Daoy (cell line): ENCODE measurements around the gene B4GALT6. TPM values are rescaled to one million over a fixed set of nuclear protein-coding genes. Genes with fewer than 3 reads are reported as not detected.

Experiments used
- DNase-seq: peaks from one replicate; pipeline ENCODE4 v3.0.0-alpha.2; 2015; ENCODE audit warnings: low read depth
- total RNA-seq: library from RNA; depleted of rRNA; stranded (reverse); fragments of >200 nt; shearing (Covaris generic); gene quantifications from 2 replicates; pipeline ENCODE4 v1.2.3, GENCODE V29; 2014; rRNA removed

The B4GALT6 gene
- total RNA-seq, 1 experiment from 2014 or later = 6.0 TPM

DNA sequence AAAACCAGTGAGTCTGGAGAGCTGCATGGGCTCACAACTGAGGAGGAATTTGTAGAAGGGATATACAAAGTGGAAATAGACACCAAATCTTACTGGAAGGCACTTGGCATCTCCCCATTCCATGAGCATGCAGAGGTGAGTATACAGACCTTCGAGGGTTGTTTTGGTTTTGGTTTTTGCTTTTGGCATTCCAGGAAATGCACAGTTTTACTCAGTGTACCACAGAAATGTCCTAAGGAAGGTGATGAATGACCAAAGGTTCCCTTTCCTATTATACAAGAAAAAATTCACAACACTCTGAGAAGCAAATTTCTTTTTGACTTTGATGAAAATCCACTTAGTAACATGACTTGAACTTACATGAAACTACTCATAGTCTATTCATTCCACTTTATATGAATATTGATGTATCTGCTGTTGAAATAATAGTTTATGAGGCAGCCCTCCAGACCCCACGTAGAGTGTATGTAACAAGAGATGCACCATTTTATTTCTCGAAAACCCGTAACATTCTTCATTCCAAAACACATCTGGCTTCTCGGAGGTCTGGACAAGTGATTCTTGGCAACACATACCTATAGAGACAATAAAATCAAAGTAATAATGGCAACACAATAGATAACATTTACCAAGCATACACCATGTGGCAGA, 89.1 kb downstream of the B4GALT6 start:
- DNase-seq = no peak

DNA sequence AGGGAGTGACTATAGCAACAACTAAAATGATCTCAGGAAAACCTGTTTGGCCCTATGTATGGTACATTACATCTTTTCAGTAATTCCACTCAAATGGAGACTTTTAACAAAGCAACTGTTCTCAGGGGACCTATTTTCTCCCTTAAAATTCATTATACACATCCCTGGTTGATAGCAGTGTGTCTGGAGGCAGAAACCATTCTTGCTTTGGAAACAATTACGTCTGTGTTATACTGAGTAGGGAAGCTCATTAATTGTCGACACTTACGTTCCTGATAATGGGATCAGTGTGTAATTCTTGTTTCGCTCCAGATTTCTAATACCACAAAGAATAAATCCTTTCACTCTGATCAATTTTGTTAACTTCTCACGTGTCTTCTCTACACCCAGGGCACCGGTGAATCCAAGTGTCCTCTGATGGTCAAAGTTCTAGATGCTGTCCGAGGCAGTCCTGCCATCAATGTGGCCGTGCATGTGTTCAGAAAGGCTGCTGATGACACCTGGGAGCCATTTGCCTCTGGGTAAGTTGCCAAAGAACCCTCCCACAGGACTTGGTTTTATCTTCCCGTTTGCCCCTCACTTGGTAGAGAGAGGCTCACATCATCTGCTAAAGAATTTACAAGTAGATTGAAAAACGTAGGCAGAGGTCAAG, 91.7 kb downstream of the B4GALT6 start:
- DNase-seq = no peak

- no peak for DNase-seq
Measured at GRCh38 chr18:31591628-31592027, 92.8 kb downstream of the B4GALT6 start, which contains the start of gene TTR. Gene TTR, plus strand, starts transcription at chr18:31591877. Its CDS starts 26 bp downstream, at chr18:31591903.

- DNase-seq = no peak
Measured at GRCh38 chr18:31591113-31591512, 93.3 kb downstream of the B4GALT6 start.

DNA sequence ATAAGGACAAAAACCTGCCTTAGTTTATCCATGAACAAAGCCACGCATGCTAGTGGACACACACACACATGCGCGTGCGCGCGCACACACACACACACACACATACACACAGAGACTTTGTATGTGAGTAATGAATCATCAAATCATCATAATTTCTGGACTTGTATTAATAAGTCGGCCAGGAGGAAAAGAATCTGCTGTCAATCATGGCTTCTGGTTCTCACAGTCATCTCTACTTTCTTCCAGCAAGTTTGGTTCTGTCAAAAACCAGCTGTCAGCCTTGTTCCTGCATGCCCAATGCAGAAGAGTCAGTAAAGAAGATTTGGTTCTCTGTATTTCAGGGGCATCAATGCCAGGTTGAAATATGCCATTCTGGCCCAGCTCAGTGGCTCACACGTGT, 93.8 kb downstream of the B4GALT6 start:
- DNase-seq = no peak

DNA sequence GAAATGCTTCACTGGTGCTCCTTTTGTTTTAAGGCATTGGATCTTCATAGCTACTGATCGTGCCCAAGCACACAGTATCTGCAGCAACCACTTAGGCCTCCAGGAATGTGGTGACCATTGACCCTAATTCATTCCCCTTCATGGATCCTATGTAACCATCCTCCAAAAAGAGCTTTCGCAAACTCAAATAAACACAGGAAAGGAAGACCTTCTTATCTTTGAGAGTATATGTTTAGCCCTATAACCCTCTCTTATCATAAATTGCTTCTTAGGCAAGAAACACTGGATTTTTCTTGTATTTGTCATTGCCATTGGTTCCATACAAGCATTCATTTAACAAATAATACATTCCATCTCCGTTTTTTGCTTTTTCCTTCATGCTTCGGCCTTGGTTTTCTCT, 96.9 kb downstream of the B4GALT6 start:
- DNase-seq = no peak

GRCh38 chr18:31586616-31587015, 97.8 kb downstream of the B4GALT6 start:
- DNase-seq = no peak

DNA sequence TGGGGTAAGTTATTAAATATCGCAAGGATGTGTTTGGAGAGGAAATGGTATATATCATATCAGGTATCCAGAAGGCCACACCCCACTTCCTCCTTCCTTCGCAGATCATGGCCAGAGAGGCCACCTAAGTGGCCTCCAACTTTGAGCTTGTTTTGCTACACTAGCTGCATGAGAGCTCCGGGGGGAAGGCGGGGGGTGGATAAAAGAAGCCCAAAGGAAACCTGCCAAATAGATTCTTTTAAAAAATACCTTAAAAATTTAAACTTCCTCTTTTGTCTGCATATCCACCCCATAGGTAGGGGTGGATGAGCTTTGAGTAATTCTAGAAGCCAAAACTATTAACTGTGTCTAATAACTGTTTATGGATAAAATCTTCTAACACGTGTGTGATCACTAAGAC, 98.4 kb downstream of the B4GALT6 start:
- DNase-seq = no peak

GRCh38 chr18:31583185-31583854, 101.1 kb downstream of the B4GALT6 start:
- no peak for DNase-seq

GRCh38 chr18:31581498-31582197, 102.7 kb downstream of the B4GALT6 start:
- no peak for DNase-seq

DNA sequence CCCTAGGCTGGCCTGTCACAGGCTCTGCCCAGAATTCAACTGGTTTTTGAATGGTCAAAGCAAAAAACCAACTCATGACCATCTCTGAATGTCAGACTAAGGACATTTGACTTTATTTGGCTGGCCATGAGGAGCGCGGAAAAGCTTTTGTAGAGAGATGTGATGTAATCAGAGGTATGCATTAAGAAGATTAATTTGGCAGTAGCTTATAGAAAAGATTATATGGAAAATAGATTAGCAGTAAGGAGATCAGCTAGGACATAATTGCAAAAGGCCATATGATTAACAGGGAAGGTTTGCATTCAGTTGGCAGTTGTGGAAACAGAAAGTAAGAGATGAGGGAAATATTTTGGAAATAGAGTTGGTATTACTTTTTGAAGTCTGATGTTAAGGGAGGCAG, 105.0 kb downstream of the B4GALT6 start:
- no peak for DNase-seq

- no peak for DNase-seq
Measured at GRCh38 chr18:31578126-31578525, 106.3 kb downstream of the B4GALT6 start.

DNA sequence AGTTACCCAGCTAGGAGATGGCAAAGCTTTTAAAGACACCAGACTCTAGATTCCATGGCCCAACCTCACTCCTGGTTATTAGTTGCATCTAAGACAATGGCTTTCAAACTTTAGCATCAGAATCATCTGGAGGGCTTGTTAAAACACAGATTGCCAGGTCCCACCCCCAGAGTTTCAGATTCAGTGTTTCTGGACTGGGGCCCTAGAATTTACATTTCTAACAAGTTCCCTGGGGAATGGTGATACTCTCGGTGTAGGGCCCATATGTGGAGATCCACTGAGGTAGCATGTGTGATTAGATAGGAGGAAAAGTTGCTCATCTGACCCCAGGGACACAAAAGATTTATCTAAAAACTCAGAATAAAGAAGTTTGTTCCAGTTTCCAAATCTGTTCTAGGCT, 107.2 kb downstream of the B4GALT6 start:
- DNase-seq = no peak

DNA sequence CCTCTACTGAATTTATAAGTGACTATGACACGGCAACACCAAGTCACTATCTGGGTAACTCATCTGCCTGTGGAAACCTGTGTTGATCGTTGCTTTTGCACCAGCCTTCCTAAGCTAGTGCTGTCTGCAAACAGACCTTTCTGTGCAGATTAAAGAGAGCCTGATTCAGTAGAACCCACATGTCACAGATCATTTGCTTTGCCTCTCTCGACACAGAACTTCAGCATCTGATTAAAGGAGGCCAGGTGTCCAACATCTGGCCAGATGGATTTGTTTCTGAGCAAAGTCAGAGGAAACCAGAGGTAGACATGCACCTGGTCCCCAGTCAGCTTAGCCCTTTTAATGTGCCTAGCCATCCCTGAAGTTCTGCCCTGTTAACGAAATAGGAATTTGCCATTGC, 107.7 kb downstream of the B4GALT6 start:
- DNase-seq = no peak

DNA sequence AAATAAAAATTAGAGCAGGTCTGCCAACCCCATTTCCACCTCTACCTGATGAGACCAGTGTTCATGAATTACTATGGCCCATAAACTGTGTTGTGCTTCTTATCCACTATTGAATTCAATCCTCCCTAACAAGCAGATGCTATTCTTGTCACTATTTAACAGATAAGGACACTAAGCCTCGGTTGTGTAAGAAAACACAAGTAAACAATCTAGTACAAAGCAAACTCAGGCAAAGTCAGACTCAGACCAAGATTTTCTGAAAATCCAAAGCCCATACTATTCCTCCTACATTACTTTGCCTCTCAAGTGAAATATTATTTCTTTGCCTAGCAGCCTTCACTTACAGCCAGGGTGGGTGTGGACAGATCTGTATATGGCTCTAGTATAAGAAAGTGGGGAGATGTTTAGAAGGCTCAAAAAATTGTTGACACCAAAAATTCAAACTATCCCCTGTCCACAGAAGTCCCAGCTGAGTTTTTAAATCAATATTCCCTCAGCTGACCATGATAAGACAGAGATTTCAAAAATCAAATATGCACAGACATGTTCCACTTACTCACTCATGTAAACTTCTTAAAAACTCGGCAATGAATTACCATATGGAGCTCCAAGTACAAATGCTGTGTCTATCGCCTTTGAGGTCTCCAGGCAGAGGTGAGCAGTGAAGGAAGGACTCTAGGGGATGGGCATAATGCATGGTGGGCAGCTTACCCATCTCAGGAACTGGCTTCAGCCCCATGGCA, 108.7 kb downstream of the B4GALT6 start:
- no peak for DNase-seq

- no peak for DNase-seq
Measured at GRCh38 chr18:31574359-31574758, 110.0 kb downstream of the B4GALT6 start.

Other genes starting within 250 kb of the B4GALT6 start
- not detected in 2 replicates for gene DSG3, start 236.8 kb downstream of the B4GALT6 start, total RNA-seq
- gene DSG2, start 186.4 kb downstream of the B4GALT6 start, total RNA-seq = 22.2 and 22.3 TPM in 2 replicates
- not detected in 2 replicates for gene TTR, start 92.7 kb downstream of the B4GALT6 start, total RNA-seq
- not detected in 2 replicates for gene SLC25A52, start 76.3 kb upstream of the B4GALT6 start, total RNA-seq